Naive thymus-derived CD4-positive, alpha-beta T cell (primary cell): ENCODE results near the gene HAUS3. TPM values are rescaled to one million over a fixed set of nuclear protein-coding genes. Genes with fewer than 3 reads are reported as not detected.

ENCODE experiments used
- ATAC-seq: fragments of 150-1000 bp; cut with Tn5 transposase; 2 replicates; pipeline ENCODE4 v1.10.0; 2021; ENCODE audit warnings: mild to moderate bottlenecking, moderate library complexity
- CTCF ChIA-PET: fragments of 350-600 bp; sonication (Branson Sonifier 250); formaldehyde crosslinking; loops from one replicate; lab custom pipeline; 2021; ENCODE audit warnings: antibody characterized with exemption; lab: Charles Lee
- POLR2A ChIA-PET: fragments of 350-600 bp; sonication (Branson Sonifier 250); formaldehyde crosslinking; loops from one replicate; lab custom pipeline; 2021; ENCODE audit warnings: antibody characterized with exemption, inconsistent platforms; lab: Charles Lee
- DNase-seq, 9 donors: peaks; one replicate each; pipeline versions ENCODE4 v3.0.0 to v3.0.0-alpha.2; 2020 to 2022; ENCODE audit warnings: mixed read lengths in 1 of 9
- H3K27ac ChIP-seq: one replicate; pipeline ENCODE4 v1.7.0; 2013; ENCODE audit warnings: mild to moderate bottlenecking, low read depth, low read length, moderate library complexity
- H3K27me3 ChIP-seq, 2 donors: one replicate each; pipeline ENCODE4 v1.7.0; 2013; ENCODE audit warnings: low read length in 2 of 2, mild to moderate bottlenecking in 2 of 2, moderate library complexity in 2 of 2; ENCODE audit not compliant: control insufficient read depth in 2 of 2, insufficient read depth in 2 of 2
- H3K36me3 ChIP-seq, 3 experiments: 1 replicate in 2 of 3; 2 replicates in 1 of 3; pipeline ENCODE4 v1.7.0; 2013; ENCODE audit warnings: low read length in 3 of 3, mild to moderate bottlenecking in 3 of 3, moderate library complexity in 1 of 3; ENCODE audit not compliant: insufficient read depth in 3 of 3, control insufficient read depth in 2 of 3
- H3K4me1 ChIP-seq, 2 donors: one replicate each; pipeline ENCODE4 v1.7.0; 2013; ENCODE audit warnings: low read length in 2 of 2, mild to moderate bottlenecking in 2 of 2, moderate library complexity in 1 of 2; ENCODE audit not compliant: control insufficient read depth in 2 of 2, insufficient read depth in 2 of 2
- H3K4me3 ChIP-seq: 2 replicates; pipeline ENCODE4 v1.7.0; 2013; ENCODE audit warnings: mild to moderate bottlenecking, low read length
- H3K9me3 ChIP-seq, 3 experiments: 1 replicate in 2 of 3; 2 replicates in 1 of 3; pipeline ENCODE4 v1.7.0; 2013; ENCODE audit warnings: low read length in 3 of 3; ENCODE audit not compliant: control insufficient read depth in 2 of 3
- H3K27ac Mint-ChIP-seq, 9 donors: one replicate each; pipeline ENCODE4 v1.8.0; 2020 to 2022; ENCODE audit warnings: mixed read lengths in 9 of 9, mild to moderate bottlenecking in 8 of 9, moderate library complexity in 5 of 9, inconsistent platforms in 2 of 9
- H3K27me3 Mint-ChIP-seq, 5 donors: one replicate each; pipeline ENCODE4 v1.8.0; 2021 to 2022; ENCODE audit warnings: mixed read lengths in 5 of 5, mild to moderate bottlenecking in 1 of 5
- H3K36me3 Mint-ChIP-seq, 5 donors: one replicate each; pipeline ENCODE4 v1.8.0; 2020 to 2022; ENCODE audit warnings: mixed read lengths in 5 of 5, mild to moderate bottlenecking in 3 of 5, inconsistent platforms in 1 of 5
- H3K4me1 Mint-ChIP-seq, 7 donors: one replicate each; pipeline ENCODE4 v1.8.0; 2020 to 2022; ENCODE audit warnings: mixed read lengths in 7 of 7, mild to moderate bottlenecking in 3 of 7, inconsistent platforms in 1 of 7
- H3K4me3 Mint-ChIP-seq, 10 donors: one replicate each; pipeline ENCODE4 v1.8.0; 2020 to 2022; ENCODE audit warnings: mild to moderate bottlenecking in 10 of 10, mixed read lengths in 10 of 10, moderate library complexity in 6 of 10, inconsistent platforms in 2 of 10
- H3K9me3 Mint-ChIP-seq, 11 donors: one replicate each; pipeline ENCODE4 v1.8.0; 2020 to 2022; ENCODE audit warnings: mixed read lengths in 11 of 11, mild to moderate bottlenecking in 4 of 11, inconsistent platforms in 1 of 11, moderate library complexity in 1 of 11
- intact Hi-C, 2 donors: fragments of 100-400 bp; cut with micrococcal nuclease; formaldehyde crosslinking; loops; one replicate each; pipeline ENCODE4 v1.15.1; 2023
- polyA plus RNA-seq, 2 donors: library from polyadenylated mRNA; unstranded; fragments of 300-500 nt; fragmentation: Illumina TruSeq; gene quantifications; one replicate each; pipeline ENCODE4 v1.2.3, GENCODE V29; 2021
- total RNA-seq, 6 experiments: library from RNA in 5 of 6; stranded (reverse) in 5 of 6; gene quantifications; 1 replicate in 5 of 6; 2 replicates in 1 of 6; pipeline ENCODE4 v1.2.3 and lab custom pipeline; 2021 to 2026

The HAUS3 gene
- total and polyA plus RNA-seq, 7 experiments from 2014 or later, result 18.5 to 88.2 (median 33.4) TPM

DNA sequence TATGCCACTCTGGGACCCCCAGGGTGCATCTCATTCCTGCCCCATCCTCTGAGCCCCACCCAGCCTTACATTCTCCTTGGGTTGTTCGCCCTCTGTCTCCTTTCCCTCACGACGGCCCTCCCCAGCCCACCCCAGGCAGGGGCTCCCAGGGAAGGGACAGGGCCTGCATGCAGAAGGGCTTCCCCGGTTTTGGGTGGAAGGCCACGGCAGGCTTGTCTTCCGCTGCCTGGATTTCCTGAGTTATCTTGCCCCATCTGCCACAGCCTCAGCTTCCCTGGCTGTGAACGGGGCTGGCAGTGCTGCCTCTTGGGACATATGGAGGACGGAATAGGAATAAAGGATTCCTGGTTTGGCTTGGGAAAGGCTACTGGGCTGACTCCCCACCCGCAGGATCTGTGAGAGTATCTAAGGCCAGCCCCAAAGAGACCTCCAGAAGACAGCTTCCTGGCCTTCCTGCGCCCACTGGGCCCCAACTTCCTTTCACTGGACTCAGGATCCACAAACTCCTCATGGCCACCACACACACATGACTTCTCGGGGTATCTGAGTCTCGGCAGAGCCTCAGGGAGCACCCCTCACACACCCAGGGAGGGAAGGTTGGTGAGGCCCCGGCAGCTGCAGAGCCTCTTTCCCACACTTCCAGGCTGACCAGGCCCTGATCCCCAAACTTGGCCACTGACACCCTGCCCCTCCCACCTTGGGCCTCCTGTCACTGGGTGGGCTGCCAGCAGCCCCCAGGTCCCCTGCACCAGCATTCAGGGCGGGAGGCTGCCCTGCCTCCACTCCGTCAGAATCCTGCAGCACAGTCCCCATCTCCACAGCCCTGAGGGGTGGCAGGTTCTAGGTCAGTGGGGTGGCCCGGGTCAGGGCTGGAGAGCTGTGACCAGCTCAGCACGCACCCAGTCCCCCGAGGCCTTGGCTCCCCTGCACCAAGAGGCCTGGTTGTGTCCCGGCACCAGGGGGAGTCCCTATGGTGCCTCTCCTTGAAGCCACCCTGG is 23.5 kb upstream of the HAUS3 start:
- Histone ChIP-seq H3K9me3 (no peaks in the 10 kb centered on the region), H3K4me1 (peaks cover 4 to 13% of the 10 kb centered on the region in 2 donors), H3K4me3 (no peak overlapping the region), H3K36me3 (no peaks in the 10 kb centered on the region), H3K27me3 (no peaks in the 10 kb centered on the region), H3K27ac (no peak overlapping the region)
- POLR2A ChIA-PET, result interaction anchor here (4.2 kb wide), 1 partner anchor 25 kb away, joined by 48 read pairs; the partner anchor contains the start of genes HAUS3 and POLN
- H3K36me3 Mint-ChIP-seq, result peaks cover 0 to 4% (median 0%) of the 10 kb centered on the region in 5 donors
- H3K4me3 Mint-ChIP-seq, result peak overlapping the region in 1 of 10 donors; percentile 34
- ATAC-seq (no peak), DNase-seq (no peak)
- no peaks in the 10 kb centered on the region for H3K27me3 Mint-ChIP-seq
- CTCF ChIA-PET, result interaction anchor here (0.6 kb wide), 1 partner anchor 169 kb away, joined by 3 read pairs; no protein-coding TSS in a partner anchor
- intact Hi-C loops, result no loop called here
- peak overlapping the region in 3 of 9 donors; percentile 9 to 51 (median 9) for H3K27ac Mint-ChIP-seq
- peaks cover 0 to 1% (median 0%) of the 10 kb centered on the region in 11 donors for H3K9me3 Mint-ChIP-seq
- peaks cover 0 to 8% (median 0%) of the 10 kb centered on the region in 7 donors for H3K4me1 Mint-ChIP-seq

DNA sequence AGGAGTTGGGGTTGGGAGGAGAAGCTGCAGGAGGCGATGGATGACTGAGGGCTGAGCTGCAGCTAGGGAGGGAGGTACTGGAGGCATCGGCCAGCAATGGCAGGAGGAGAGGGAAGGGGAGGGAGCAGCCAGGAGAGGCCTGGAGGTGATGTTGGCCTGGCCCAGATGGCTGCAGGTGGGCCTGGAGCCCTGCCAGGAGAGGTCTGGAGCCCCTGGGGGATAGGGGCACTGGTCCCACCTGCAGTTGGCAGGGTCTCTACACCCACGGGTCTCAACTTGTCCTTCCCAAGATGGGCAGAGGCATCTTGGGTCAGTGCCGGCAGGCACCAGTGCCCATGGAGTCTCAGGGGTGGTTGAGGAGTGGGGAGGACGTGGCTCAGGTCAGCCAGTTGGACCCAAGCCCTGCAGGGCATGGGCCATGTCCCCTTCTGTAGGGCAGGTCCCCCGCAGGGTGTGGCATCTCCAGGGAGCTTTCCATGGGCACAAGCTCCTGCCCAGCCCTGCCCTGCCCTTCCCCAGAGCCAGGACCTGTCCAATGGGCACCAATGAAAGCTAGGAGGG is 22.6 kb upstream of the HAUS3 start:
- ATAC-seq (no peak), DNase-seq (no peak)
- Histone ChIP-seq H3K4me1 (peaks cover 8 to 21% of the 10 kb centered on the region in 2 donors), H3K27ac (no peak overlapping the region), H3K36me3 (no peaks in the 10 kb centered on the region), H3K27me3 (no peaks in the 10 kb centered on the region), H3K4me3 (no peak overlapping the region), H3K9me3 (no peaks in the 10 kb centered on the region)
- Mint-ChIP-seq H3K27me3 (no peaks in the 10 kb centered on the region), H3K27ac (peak overlapping the region in 2 of 9 donors; percentile 25 to 36), H3K36me3 (peaks cover 0 to 2% (median 0%) of the 10 kb centered on the region in 5 donors), H3K4me3 (no peak overlapping the region), H3K9me3 (peaks cover 0 to 1% (median 0%) of the 10 kb centered on the region in 11 donors), H3K4me1 (peaks cover 0 to 11% (median 0%) of the 10 kb centered on the region in 7 donors)
- intact Hi-C loops, result loop anchor here (5.0 kb wide), 3 partner anchors 392 to 1482 kb away; partner anchors contain the start of genes GRK4 (in 1 of the 2), NOP14 (in 1 of the 2) and NSD2 (in 1 of the 2)
- POLR2A ChIA-PET, result interaction anchor here (2.7 to 4.2 kb wide), 3 partner anchors 18 to 26 kb away, joined by 22 to 48 read pairs (median 37); partner anchors contain the start of genes HAUS3 and POLN
- CTCF ChIA-PET, result no interaction called here

DNA sequence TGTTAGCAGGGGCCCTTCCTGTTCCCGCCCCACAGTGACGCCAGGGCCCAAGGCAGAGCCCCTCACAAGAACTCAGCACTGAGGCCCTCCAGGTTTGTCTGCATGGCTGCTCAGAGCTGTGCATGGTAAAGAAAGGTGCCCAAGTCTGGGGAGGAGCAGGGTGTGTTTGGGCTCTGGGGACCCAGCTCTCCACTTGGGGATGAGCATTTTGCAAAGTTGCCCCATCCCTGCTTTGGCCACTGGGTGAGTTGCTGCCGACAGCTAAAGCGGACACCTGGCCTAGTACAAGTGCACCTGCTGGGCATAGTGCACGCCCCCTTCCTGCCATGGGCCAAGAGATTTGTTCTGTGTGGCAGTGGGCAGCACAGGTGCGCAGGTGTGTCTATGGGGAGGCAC is 22.0 kb upstream of the HAUS3 start:
- Mint-ChIP-seq H3K27ac (peak overlapping the region in 7 of 9 donors; percentile 25 to 86 (median 66)), H3K4me3 (peak overlapping the region in 6 of 10 donors; percentile 53 to 79 (median 66)), H3K36me3 (no peaks in the 10 kb centered on the region), H3K27me3 (no peaks in the 10 kb centered on the region), H3K9me3 (no peaks in the 10 kb centered on the region), H3K4me1 (peaks cover 0 to 11% (median 0%) of the 10 kb centered on the region in 7 donors)
- Histone ChIP-seq H3K27ac (no peak overlapping the region), H3K4me3 (no peak overlapping the region), H3K27me3 (no peaks in the 10 kb centered on the region), H3K9me3 (no peaks in the 10 kb centered on the region), H3K4me1 (peaks cover 8 to 23% of the 10 kb centered on the region in 2 donors), H3K36me3 (peaks cover 0 to 2% (median 0%) of the 10 kb centered on the region in 3 experiments)
- intact Hi-C loops, result loop anchor here (2.0 to 5.0 kb wide), 7 partner anchors 27 to 1482 kb away; partner anchors contain the start of genes GRK4 (in 1 of the 2), NOP14 (in 1 of the 2), NSD2 (in 1 of the 2) and TACC3 (in 1 of the 2)
- no peak for DNase-seq
- ChIA-PET POLR2A (interaction anchor here (2.7 to 4.2 kb wide), 3 partner anchors 18 to 27 kb away, joined by 22 to 48 read pairs (median 37); partner anchors contain the start of genes HAUS3 and POLN), CTCF (no interaction called here)
- ATAC-seq, result no peak

DNA sequence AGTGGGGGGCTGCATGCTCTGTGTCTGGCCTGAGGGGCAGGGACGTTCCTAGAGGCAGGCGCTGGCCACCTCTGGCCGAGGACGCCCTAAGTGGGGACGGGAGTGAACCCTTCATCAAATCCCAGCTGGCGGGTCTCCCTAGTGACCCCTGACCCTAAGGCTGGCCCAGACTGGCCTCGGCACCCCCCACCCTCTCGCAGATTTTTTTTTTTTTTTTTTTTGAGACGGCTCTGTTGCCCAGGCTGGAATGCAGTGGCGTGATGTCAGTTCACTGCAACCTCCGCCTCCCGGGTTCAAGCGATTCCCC is 21.0 kb upstream of the HAUS3 start:
- H3K36me3 ChIP-seq, result peaks cover 0 to 12% (median 0%) of the 10 kb centered on the region in 3 experiments
- no peaks in the 10 kb centered on the region for H3K9me3 Mint-ChIP-seq
- ATAC-seq, result no peak
- H3K27ac Mint-ChIP-seq, result peak overlapping the region; percentile 61 to 87 (median 80)
- H3K4me3 ChIP-seq, result peak overlapping the region; percentile 69
- peaks cover 8 to 23% of the 10 kb centered on the region in 2 donors for H3K4me1 ChIP-seq
- no peak for DNase-seq
- CTCF ChIA-PET, result interaction anchor here (0.6 to 1.5 kb wide), 4 partner anchors 22 to 699 kb away, joined by 3 to 7 read pairs (median 4); partner anchors contain the start of genes HAUS3 and POLN
- H3K27me3 ChIP-seq, result no peaks in the 10 kb centered on the region
- POLR2A ChIA-PET, result interaction anchor here (0.9 to 4.2 kb wide), 12 partner anchors 9 to 209 kb away, joined by 3 to 48 read pairs (median 6); partner anchors contain the start of genes HAUS3, POLN and RNF4
- peak overlapping the region; percentile 95 for H3K27ac ChIP-seq
- no peaks in the 10 kb centered on the region for H3K36me3 Mint-ChIP-seq
- H3K27me3 Mint-ChIP-seq, result no peaks in the 10 kb centered on the region
- H3K9me3 ChIP-seq, result no peaks in the 10 kb centered on the region
- intact Hi-C loops, result loop anchor here (1.0 to 5.0 kb wide), 19 partner anchors 19 to 1481 kb away; partner anchors contain the start of genes CFAP99 (in 2 of the 2), FAM193A (in 2 of the 2), GRK4 (in 2 of the 2) and HAUS3 (in 2 of the 2)
- H3K4me3 Mint-ChIP-seq, result peak overlapping the region; percentile 48 to 85 (median 76)
- peaks cover 0 to 11% (median 0%) of the 10 kb centered on the region in 7 donors for H3K4me1 Mint-ChIP-seq

GRCh38 chr4:2262145-2262943 is 20.4 kb upstream of the HAUS3 start:
- Histone ChIP-seq H3K36me3 (peaks cover 0 to 18% (median 0%) of the 10 kb centered on the region in 3 experiments), H3K27ac (peak overlapping the region; percentile 95), H3K27me3 (no peaks in the 10 kb centered on the region), H3K9me3 (no peaks in the 10 kb centered on the region), H3K4me1 (peaks cover 8 to 23% of the 10 kb centered on the region in 2 donors), H3K4me3 (peak overlapping the region; percentile 69)
- no peaks in the 10 kb centered on the region for H3K9me3 Mint-ChIP-seq
- CTCF ChIA-PET, result interaction anchor here (0.6 to 1.5 kb wide), 8 partner anchors 21 to 409 kb away, joined by 3 to 7 read pairs (median 4); partner anchors contain the start of genes HAUS3 and POLN
- peak overlapping the region; percentile 61 to 87 (median 83) for H3K27ac Mint-ChIP-seq
- POLR2A ChIA-PET, result interaction anchor here (0.6 to 4.2 kb wide), 28 partner anchors 9 to 539 kb away, joined by 3 to 48 read pairs (median 4); partner anchors contain the start of genes HAUS3, NELFA, POLN and RNF4
- peak overlapping the region; percentile 61 to 85 (median 76) for H3K4me3 Mint-ChIP-seq
- DNase-seq, result peak; percentile 95 to 99 (median 98)
- H3K4me1 Mint-ChIP-seq, result peaks cover 0 to 11% (median 0%) of the 10 kb centered on the region in 7 donors
- no peaks in the 10 kb centered on the region for H3K27me3 Mint-ChIP-seq
- no peaks in the 10 kb centered on the region for H3K36me3 Mint-ChIP-seq
- intact Hi-C loops, result loop anchor here (1.0 to 5.0 kb wide), 19 partner anchors 20 to 1480 kb away; partner anchors contain the start of genes CFAP99 (in 2 of the 2), FAM193A (in 2 of the 2), GRK4 (in 2 of the 2) and HAUS3 (in 2 of the 2)
- ATAC-seq, result peak; percentile 93
